PFSK-1 (cell line): ENCODE measurements around the gene TNP2.

ENCODE experiments used
- POLR2AphosphoS5 ChIP-seq: IDR thresholded peaks from 2 replicates; pipeline ENCODE4 v1.6.1; 2012; ENCODE audit warnings: low read depth, mild to moderate bottlenecking, control low read depth, low read length, moderate library complexity
- REST ChIP-seq, 2 experiments: IDR thresholded peaks; 2 replicates each; pipeline versions ENCODE4 v1.6.1 to v1.8.0; 2011 to 2012; ENCODE audit warnings: low read depth in 2 of 2, low read length in 2 of 2, control low read depth in 1 of 2, inconsistent platforms in 1 of 2, mild to moderate bottlenecking in 1 of 2, moderate library complexity in 1 of 2; ENCODE audit not compliant: insufficient read depth in 1 of 2
- TAF1 ChIP-seq: IDR thresholded peaks from 2 replicates; pipeline ENCODE4 v1.6.1; 2012; ENCODE audit warnings: low read length, control low read depth, borderline replicate concordance; ENCODE audit not compliant: insufficient read depth

GRCh38 chr16:11229432-11229831 is 39.7 kb downstream of the TNP2 start:
- TF ChIP-seq REST (IDR thresholded peaks at IDR 0.05; ENCODE audit: insufficient read depth in 1 of 2, low read depth in 2 of 2, low read length in 2 of 2): no peak
- TF ChIP-seq POLR2AphosphoS5: no peak
- TF ChIP-seq TAF1: no peak
